MCF 10A (cell line): Measurements from ENCODE around the gene MAN1C1. TPM values are rescaled to one million over a fixed set of nuclear protein-coding genes. Genes with fewer than 3 reads are reported as not detected.

ENCODE experiments used
- BruUV-seq: library from RNA; stranded (reverse); fragments of 400-500 nt; replicated peaks from 2 replicates; lab custom pipeline; 2021; lab: Mats Ljungman, UMichigan
- CTCF ChIA-PET: fragments of 300-600 bp; sonication (Branson Sonifier 250); formaldehyde crosslinking; extraction: SDS; loops from one replicate; lab custom pipeline; 2021; ENCODE audit warnings: antibody characterized with exemption, inconsistent platforms; lab: Yijun Ruan, JAX
- POLR2A ChIA-PET: fragments of 300-600, 350-650 bp; sonication (Branson Sonifier 250); formaldehyde crosslinking; extraction: SDS; loops from one replicate; lab custom pipeline; 2020; ENCODE audit warnings: antibody characterized with exemption, inconsistent platforms; lab: Yijun Ruan, JAX
- DNase-seq: peaks from one replicate; pipeline ENCODE4 v3.0.0-alpha.2; 2018; ENCODE audit not compliant: unreplicated experiment
- H3K27ac Mint-ChIP-seq: one replicate; pipeline ENCODE4 v1.8.0; 2022; ENCODE audit warnings: mild to moderate bottlenecking, low read depth, mixed read lengths; ENCODE audit not compliant: unreplicated experiment
- H3K27me3 Mint-ChIP-seq: one replicate; pipeline ENCODE4 v1.8.0; 2022; ENCODE audit warnings: mixed read lengths; ENCODE audit not compliant: insufficient read depth, unreplicated experiment
- H3K36me3 Mint-ChIP-seq: one replicate; pipeline ENCODE4 v1.8.0; 2022; ENCODE audit warnings: mild to moderate bottlenecking, moderate library complexity, mixed read lengths; ENCODE audit not compliant: insufficient read depth, unreplicated experiment
- H3K4me1 Mint-ChIP-seq: one replicate; pipeline ENCODE4 v1.8.0; 2022; ENCODE audit warnings: mixed read lengths; ENCODE audit not compliant: insufficient read depth, unreplicated experiment
- H3K4me3 Mint-ChIP-seq: one replicate; pipeline ENCODE4 v1.8.0; 2022; ENCODE audit warnings: mild to moderate bottlenecking, moderate library complexity, mixed read lengths; ENCODE audit not compliant: unreplicated experiment
- H3K9me3 Mint-ChIP-seq: one replicate; pipeline ENCODE4 v1.8.0; 2022; ENCODE audit warnings: mixed read lengths; ENCODE audit not compliant: unreplicated experiment
- intact Hi-C: fragments of 100-400 bp; cut with micrococcal nuclease; formaldehyde crosslinking; loops from 2 replicates; pipeline ENCODE4 v1.14.1; 2022
- total RNA-seq: library from RNA; stranded (reverse); gene quantifications from 2 replicates; pipeline ENCODE4 v1.2.3, GENCODE V29; 2022
- TF ChIP-seq, protein P1 (sequence below): fragments of 200-600 bp; IDR thresholded peaks from one replicate; pipeline ENCODE4 v1.8.0; 2022; ENCODE audit warnings: antibody characterized with exemption, mild to moderate bottlenecking; ENCODE audit not compliant: unreplicated experiment

Gene MAN1C1
- total RNA-seq, 1 experiment from 2014 or later = not detected

DNA sequence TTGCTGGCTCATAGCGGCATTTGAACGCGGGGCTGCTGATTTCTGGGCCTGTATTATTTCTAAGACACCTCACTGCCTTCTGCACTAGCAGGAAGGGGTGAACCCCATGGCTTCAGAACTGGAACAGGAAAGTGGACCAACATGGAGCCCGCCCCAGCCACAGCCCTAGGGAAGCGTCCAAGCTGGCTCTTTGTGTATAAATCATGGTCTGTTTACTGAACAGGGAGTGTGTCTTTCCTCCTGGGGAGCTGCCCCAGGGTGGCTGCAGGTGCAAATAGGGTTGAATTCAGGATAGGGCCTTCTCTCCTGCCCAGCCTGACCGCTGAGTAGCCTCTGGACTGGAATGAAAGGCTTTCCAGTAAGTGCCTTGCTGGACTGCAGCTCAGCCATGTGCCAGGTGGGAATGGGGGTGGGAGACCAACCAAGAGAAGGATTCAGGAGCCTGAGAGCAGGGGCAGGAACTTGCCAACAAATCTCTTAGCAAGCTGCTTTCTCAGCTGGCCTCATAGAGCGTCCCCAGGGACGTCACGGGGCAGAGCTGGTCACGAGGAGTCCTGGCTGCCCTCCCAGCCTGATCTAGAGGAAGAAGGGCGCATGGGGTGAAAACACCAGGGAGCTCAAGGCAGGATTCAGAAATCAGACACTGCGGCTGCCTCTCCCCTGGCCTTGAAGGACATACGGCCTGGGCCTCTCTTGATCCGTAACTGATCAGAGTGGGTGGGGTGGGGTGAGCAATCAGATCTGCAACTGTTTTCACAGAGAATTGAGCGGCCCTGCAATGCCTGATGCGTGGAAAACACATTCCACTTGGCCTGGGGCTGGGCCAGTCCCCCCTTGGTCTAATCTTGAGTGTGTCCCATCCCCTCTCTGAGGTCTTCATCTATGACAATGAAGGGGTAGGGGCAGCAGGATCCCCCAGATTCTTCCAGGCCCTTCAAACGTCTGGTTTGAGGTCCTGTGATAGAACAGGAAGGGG is 126.9 kb downstream of the MAN1C1 start:
- BruUV-seq = no TSS peak
- no peak overlapping the region for H3K27ac Mint-ChIP-seq
- intact Hi-C loops = loop anchor here (1.0 kb wide), 1 partner anchor 135 kb away; no protein-coding TSS in a partner anchor
- no peaks in the 10 kb centered on the region for H3K36me3 Mint-ChIP-seq
- H3K4me3 Mint-ChIP-seq = no peak overlapping the region
- H3K4me1 Mint-ChIP-seq = peaks cover 3% of the 10 kb centered on the region
- no peak for DNase-seq
- ChIA-PET CTCF (interaction anchor here (0.5 to 1.0 kb wide), 5 partner anchors 44 to 340 kb away, joined by 3 to 5 read pairs (median 3); no protein-coding TSS in a partner anchor), POLR2A (interaction anchor here (0.5 kb wide), 1 partner anchor 13 kb away, joined by 3 read pairs; no protein-coding TSS in a partner anchor)
- no peaks in the 10 kb centered on the region for H3K9me3 Mint-ChIP-seq
- peaks cover 32% of the 10 kb centered on the region for H3K27me3 Mint-ChIP-seq
- TF ChIP-seq, protein P1, sequence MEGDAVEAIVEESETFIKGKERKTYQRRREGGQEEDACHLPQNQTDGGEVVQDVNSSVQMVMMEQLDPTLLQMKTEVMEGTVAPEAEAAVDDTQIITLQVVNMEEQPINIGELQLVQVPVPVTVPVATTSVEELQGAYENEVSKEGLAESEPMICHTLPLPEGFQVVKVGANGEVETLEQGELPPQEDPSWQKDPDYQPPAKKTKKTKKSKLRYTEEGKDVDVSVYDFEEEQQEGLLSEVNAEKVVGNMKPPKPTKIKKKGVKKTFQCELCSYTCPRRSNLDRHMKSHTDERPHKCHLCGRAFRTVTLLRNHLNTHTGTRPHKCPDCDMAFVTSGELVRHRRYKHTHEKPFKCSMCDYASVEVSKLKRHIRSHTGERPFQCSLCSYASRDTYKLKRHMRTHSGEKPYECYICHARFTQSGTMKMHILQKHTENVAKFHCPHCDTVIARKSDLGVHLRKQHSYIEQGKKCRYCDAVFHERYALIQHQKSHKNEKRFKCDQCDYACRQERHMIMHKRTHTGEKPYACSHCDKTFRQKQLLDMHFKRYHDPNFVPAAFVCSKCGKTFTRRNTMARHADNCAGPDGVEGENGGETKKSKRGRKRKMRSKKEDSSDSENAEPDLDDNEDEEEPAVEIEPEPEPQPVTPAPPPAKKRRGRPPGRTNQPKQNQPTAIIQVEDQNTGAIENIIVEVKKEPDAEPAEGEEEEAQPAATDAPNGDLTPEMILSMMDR = no peak

DNA sequence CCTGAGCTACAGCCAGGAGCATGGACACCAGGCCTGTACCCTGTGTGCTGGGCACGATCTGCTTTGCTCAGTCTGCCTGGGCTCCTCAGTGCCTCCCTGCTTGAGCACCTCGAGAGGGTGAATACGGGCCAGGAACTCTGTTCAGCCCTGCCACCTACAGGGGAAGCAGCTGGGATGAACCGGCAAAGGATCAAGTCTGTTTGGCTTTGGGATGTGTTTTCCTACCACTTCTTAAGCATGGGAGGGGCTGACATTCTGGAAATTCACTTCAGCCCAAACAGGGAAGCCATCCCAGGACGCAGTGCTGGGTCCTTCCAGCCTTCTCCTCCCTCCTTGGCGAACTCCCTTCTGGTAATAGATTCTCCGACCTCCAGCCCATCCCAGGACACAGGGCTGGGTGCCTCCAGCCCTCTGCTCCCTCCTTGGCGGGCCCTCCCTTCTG is 127.6 kb downstream of the MAN1C1 start:
- ChIA-PET POLR2A (no interaction called here), CTCF (interaction anchor here (0.5 to 1.0 kb wide), 3 partner anchors 44 to 85 kb away, joined by 3 to 5 read pairs (median 3); no protein-coding TSS in a partner anchor)
- TF ChIP-seq, protein P1 = peak; percentile 23
- Mint-ChIP-seq H3K27ac (no peak overlapping the region), H3K36me3 (no peaks in the 10 kb centered on the region), H3K4me1 (peaks cover 6% of the 10 kb centered on the region), H3K4me3 (no peak overlapping the region), H3K9me3 (no peaks in the 10 kb centered on the region), H3K27me3 (peaks cover 32% of the 10 kb centered on the region)
- intact Hi-C loops = loop anchor here (1.0 kb wide), 1 partner anchor 136 kb away; no protein-coding TSS in a partner anchor
- DNase-seq = peak; percentile 45
- BruUV-seq = no TSS peak

DNA sequence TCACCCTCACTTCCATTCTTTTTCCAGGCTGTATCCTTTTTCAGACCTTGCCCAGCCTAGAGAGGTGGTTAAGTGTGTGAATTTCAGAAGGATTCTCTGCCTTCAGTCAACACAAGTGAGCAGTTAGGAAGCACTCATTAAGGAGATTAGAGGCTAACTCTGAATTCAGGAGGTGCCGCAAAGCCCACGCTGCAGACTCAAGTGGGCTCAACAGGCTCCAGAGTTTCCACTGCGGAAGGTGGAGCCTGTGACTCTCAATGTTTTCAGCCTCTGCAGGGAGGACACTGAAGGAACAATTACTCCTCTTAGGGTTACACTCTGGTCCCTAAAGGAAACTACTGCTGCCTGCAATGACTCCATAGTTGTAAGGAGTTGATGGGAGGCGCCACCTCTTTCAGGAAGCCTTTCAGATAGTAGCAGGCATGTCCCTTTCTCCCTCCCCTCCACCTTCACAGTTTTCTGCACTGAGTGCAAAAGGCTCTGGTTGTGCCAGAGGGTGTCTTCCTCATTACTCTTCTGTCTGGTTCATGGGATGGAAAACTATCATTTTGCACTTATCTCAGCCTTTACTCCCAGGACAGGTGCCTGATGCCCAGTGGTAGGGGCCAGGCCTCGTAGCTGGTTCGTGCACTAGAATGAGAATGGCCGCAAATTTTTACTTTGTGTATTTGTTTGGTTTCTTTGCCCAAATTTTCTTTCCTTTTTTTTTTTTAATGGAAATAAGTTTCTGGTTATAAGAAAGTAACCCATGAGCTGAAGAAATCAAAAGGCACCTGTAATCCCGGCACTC is 128.2 kb downstream of the MAN1C1 start:
- peaks cover 6% of the 10 kb centered on the region for H3K4me1 Mint-ChIP-seq
- POLR2A ChIA-PET = no interaction called here
- no peak overlapping the region for H3K4me3 Mint-ChIP-seq
- CTCF ChIA-PET = interaction anchor here (0.5 to 1.4 kb wide), 4 partner anchors 50 to 92 kb away, joined by 3 to 4 read pairs (median 4); no protein-coding TSS in a partner anchor
- TF ChIP-seq, protein P1 = no peak
- BruUV-seq = no TSS peak
- DNase-seq = no peak
- H3K27me3 Mint-ChIP-seq = peaks cover 27% of the 10 kb centered on the region
- H3K36me3 Mint-ChIP-seq = no peaks in the 10 kb centered on the region
- intact Hi-C loops = loop anchor here (1.0 kb wide), 1 partner anchor 137 kb away; no protein-coding TSS in a partner anchor
- H3K9me3 Mint-ChIP-seq = no peaks in the 10 kb centered on the region
- H3K27ac Mint-ChIP-seq = no peak overlapping the region
